GM19239 (cell line): Measurements from ENCODE around the gene HTR3B.
"Not testable (repeated sequence)": the region's sequence is repeated elsewhere in the genome, so short reads cannot be mapped to it uniquely, and the experiment has no call there.

Experiments used
- DNase-seq: peaks from one replicate; pipeline ENCODE4 v3.0.0; 2011; ENCODE audit warnings: low spot score; ENCODE audit not compliant: insufficient read length
- FAIRE-seq: peaks from 2 replicates; lab custom pipeline; 2011; peaks lifted over from hg19 to GRCh38; lab: Jason Lieb, UNC

The HTR3B gene

GRCh38 chr11:113935858-113936257, 31.3 kb downstream of the HTR3B start:
- no peak for FAIRE-seq
- no peak for DNase-seq

- FAIRE-seq (no peak), DNase-seq (no peak)
Measured at GRCh38 chr11:113937918-113938317, 33.3 kb downstream of the HTR3B start.

- FAIRE-seq (no peak), DNase-seq (no peak)
Measured at GRCh38 chr11:113942256-113942655, 37.7 kb downstream of the HTR3B start.

GRCh38 chr11:113946162-113946561, 41.6 kb downstream of the HTR3B start:
- FAIRE-seq, DNase-seq: not testable (repeated sequence)

- FAIRE-seq (no peak), DNase-seq (no peak)
Measured at GRCh38 chr11:113947994-113948393, 43.4 kb downstream of the HTR3B start.

- no peak for FAIRE-seq
Measured at GRCh38 chr11:113949891-113950290, 45.3 kb downstream of the HTR3B start.

GRCh38 chr11:113951537-113951936, 46.9 kb downstream of the HTR3B start:
- no peak for FAIRE-seq

More at GRCh38 chr11:113949891-113950290, 45.3 kb downstream of the HTR3B start:
- DNase-seq = no peak

GRCh38 chr11:113952070-113952469, 47.5 kb downstream of the HTR3B start:
- DNase-seq (no peak), FAIRE-seq (no peak)

More at GRCh38 chr11:113951537-113951936, 46.9 kb downstream of the HTR3B start:
- no peak for DNase-seq

- DNase-seq (no peak), FAIRE-seq (no peak)
Measured at GRCh38 chr11:113952588-113952987, 48.0 kb downstream of the HTR3B start.

GRCh38 chr11:113954235-113954634, 49.6 kb downstream of the HTR3B start:
- FAIRE-seq = no peak
- DNase-seq = no peak

- FAIRE-seq = no peak
- no peak for DNase-seq
Measured at GRCh38 chr11:113956986-113957385, 52.4 kb downstream of the HTR3B start.

GRCh38 chr11:113960702-113961330, 56.2 kb downstream of the HTR3B start:
- DNase-seq (no peak), FAIRE-seq (no peak)

- no peak for FAIRE-seq
- no peak for DNase-seq
Measured at GRCh38 chr11:113967361-113967760, 62.8 kb downstream of the HTR3B start.

- no peak for FAIRE-seq
- no peak for DNase-seq
Measured at GRCh38 chr11:113971506-113972195, 67.1 kb downstream of the HTR3B start.

GRCh38 chr11:113974741-113975470, 70.3 kb downstream of the HTR3B start, which contains the start of gene HTR3A:
TSS of gene HTR3A (plus strand) at chr11:113975108. CDS start at chr11:113975326, 218 bp downstream.
- FAIRE-seq (no peak), DNase-seq (no peak)

- FAIRE-seq (no peak), DNase-seq (no peak)
Measured at GRCh38 chr11:113977071-113977490, 72.5 kb downstream of the HTR3B start.

- FAIRE-seq = no peak
- no peak for DNase-seq
Measured at GRCh38 chr11:113977701-113978100, 73.1 kb downstream of the HTR3B start.

- DNase-seq (no peak), FAIRE-seq (no peak)
Measured at GRCh38 chr11:113979431-113979830, 74.8 kb downstream of the HTR3B start.

GRCh38 chr11:113980785-113981184, 76.2 kb downstream of the HTR3B start:
- FAIRE-seq (no peak), DNase-seq (no peak)

- FAIRE-seq (no peak), DNase-seq (no peak)
Measured at GRCh38 chr11:113982306-113982705, 77.7 kb downstream of the HTR3B start.

- FAIRE-seq = no peak
- DNase-seq = no peak
Measured at GRCh38 chr11:113984781-113985180, 80.2 kb downstream of the HTR3B start.
